H1 (cell line): ENCODE results near the gene C3orf22. TPM values are rescaled to one million over a fixed set of nuclear protein-coding genes. Genes with fewer than 3 reads are reported as not detected.

ENCODE experiments used
- polyA plus RNA-seq, 7 experiments: library from polyadenylated mRNA; depleted of rRNA in 3 of 7; stranded (reverse) in 5 of 7; unstranded in 2 of 7; fragments of >200 nt in 5 of 7; fragments of 200-250 nt in 2 of 7; gene quantifications; 1 replicate in 5 of 7; 2 replicates in 1 of 7; 4 replicates in 1 of 7; pipeline versions ENCODE4 v1.2.1 to v1.2.3, GENCODE V29; 2011 to 2013; ENCODE audit warnings: missing spikeins in 2 of 7, mixed read lengths in 2 of 7
- total RNA-seq: library from RNA; stranded (reverse); fragmentation: NEBNext Ultra II Directional; extraction: Animal tissue kit (Norgen Biotek cat#: 25700); gene quantifications from 2 replicates; pipeline ENCODE4 v1.2.1, GENCODE V29; 2021
- TF ChIP-seq, protein P1 (sequence below): IDR thresholded peaks from 2 replicates; pipeline ENCODE4 v1.6.1; 2011; ENCODE audit warnings: low read length, improper control_type of control experiment

Gene C3orf22
- total and polyA plus RNA-seq, 2 of the 8 experiments (the other 6 are each of a cell fraction or from before 2014, with no cell fraction given), result not detected

DNA sequence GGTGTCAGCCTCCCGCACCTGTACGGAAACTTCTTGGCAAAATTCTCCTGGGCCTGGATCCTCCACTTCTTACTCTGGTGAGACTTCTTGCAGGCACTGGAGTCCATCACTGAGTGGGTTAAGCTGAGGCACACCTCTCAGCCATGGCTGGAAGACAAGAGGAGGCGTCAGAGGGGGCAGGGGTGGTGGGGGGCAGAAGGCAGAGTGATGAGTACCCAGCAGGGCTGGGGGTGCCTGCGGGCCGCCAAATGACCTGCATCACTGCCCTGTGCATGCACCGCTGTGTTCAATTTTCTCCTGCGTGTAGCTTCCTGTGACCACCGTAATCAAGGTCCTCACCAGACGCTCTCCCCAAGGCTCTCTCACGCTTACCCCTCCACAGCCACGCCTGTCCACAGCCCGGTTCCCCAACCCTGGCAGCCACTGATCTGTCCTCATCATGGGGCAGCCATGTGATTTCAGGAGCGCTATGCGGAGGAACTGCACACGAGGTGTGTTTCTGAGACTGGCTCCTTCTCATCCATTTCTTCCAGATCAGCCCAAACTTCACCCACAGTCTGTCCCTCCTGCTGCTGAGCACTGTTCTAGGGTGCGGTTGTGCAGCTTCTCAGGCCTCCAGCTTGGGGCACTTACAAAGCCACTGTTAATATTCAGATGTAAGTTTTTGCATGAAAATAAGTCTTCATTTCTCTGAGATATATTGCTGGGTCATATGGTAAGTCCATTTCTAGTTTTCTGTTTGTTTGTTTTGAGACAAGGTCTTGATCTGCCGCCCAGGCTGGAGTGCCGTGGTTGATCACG is 5.2 kb downstream of the C3orf22 start (continued):
- TF ChIP-seq, protein P1, sequence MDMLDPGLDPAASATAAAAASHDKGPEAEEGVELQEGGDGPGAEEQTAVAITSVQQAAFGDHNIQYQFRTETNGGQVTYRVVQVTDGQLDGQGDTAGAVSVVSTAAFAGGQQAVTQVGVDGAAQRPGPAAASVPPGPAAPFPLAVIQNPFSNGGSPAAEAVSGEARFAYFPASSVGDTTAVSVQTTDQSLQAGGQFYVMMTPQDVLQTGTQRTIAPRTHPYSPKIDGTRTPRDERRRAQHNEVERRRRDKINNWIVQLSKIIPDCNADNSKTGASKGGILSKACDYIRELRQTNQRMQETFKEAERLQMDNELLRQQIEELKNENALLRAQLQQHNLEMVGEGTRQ, result no peak
